B cell (primary cell): ENCODE data around the gene ENG. TPM values are rescaled to one million over a fixed set of nuclear protein-coding genes. Genes with fewer than 3 reads are reported as not detected.

Source experiments
- ATAC-seq: fragments of 200-7000 bp; cut with Tn5 transposase; one replicate; pipeline ENCODE4 v1.10.0; 2021; ENCODE audit warnings: low read depth, mild to moderate bottlenecking, moderate number of reproducible peaks, moderate library complexity
- CTCF ChIA-PET: fragments of 350-600 bp; sonication (Branson Sonifier 250); formaldehyde crosslinking; loops from one replicate; lab custom pipeline; 2021; ENCODE audit warnings: antibody characterized with exemption, inconsistent platforms; lab: Charles Lee
- POLR2A ChIA-PET: fragments of 350-600 bp; sonication (Branson Sonifier 250); formaldehyde crosslinking; loops from one replicate; lab custom pipeline; 2021; ENCODE audit warnings: antibody characterized with exemption; lab: Charles Lee
- DNase-seq: peaks from one replicate; pipeline ENCODE4 v3.0.0; 2013
- H2AFZ ChIP-seq: 2 replicates; pipeline ENCODE4 v1.6.1; 2012; ENCODE audit warnings: mild to moderate bottlenecking, low read depth, low read length; ENCODE audit not compliant: insufficient read depth, poor library complexity, severe bottlenecking
- H3K27ac ChIP-seq, 2 donors: 1 replicate in 1 of 2; 2 replicates in 1 of 2; pipeline ENCODE4 v1.5.1; 2012 to 2013; ENCODE audit warnings: low read length in 2 of 2, mild to moderate bottlenecking in 2 of 2, moderate library complexity in 1 of 2
- H3K27me3 ChIP-seq, 4 experiments: fragments of 200-600 bp in 1 of 4; sonication (generic) in 1 of 4; replicated peaks in 1 of 4; 1 replicate in 2 of 4; 2 replicates in 2 of 4; pipeline versions ENCODE4 v1.6.1 to v1.7.0; 2013 to 2016; ENCODE audit warnings: low read length in 3 of 4, mild to moderate bottlenecking in 2 of 4, mixed read lengths in 1 of 4, moderate library complexity in 1 of 4; ENCODE audit not compliant: insufficient read depth in 4 of 4, control insufficient read depth in 3 of 4; ENCODE audit errors: control extremely low read depth in 1 of 4
- H3K36me3 ChIP-seq, 2 experiments: replicated peaks in 1 of 2; 1 replicate in 1 of 2; 2 replicates in 1 of 2; pipeline versions ENCODE4 v1.6.1 to v1.7.1; 2013; ENCODE audit warnings: low read length in 1 of 2; ENCODE audit not compliant: insufficient read depth in 2 of 2, control insufficient read depth in 1 of 2; ENCODE audit errors: control extremely low read depth in 1 of 2, extremely low read depth in 1 of 2
- H3K4me1 ChIP-seq, 2 donors: fragments of 200-600 bp in 1 of 2; sonication (generic) in 1 of 2; 1 replicate in 1 of 2; 2 replicates in 1 of 2; pipeline versions ENCODE4 v1.5.1 to v1.6.1; 2013 to 2017; ENCODE audit warnings: low read length in 2 of 2; ENCODE audit not compliant: control insufficient read depth in 2 of 2, insufficient read depth in 2 of 2
- H3K4me2 ChIP-seq: replicated peaks from 2 replicates; pipeline ENCODE3; 2012; ENCODE audit warnings: mild to moderate bottlenecking, low read depth, low read length; ENCODE audit not compliant: poor library complexity, severe bottlenecking
- H3K4me3 ChIP-seq, 5 experiments: fragments of 200-600 bp in 1 of 5; sonication (generic) in 1 of 5; 1 replicate in 3 of 5; 2 replicates in 2 of 5; pipeline versions ENCODE4 v1.5.1 to v1.7.0; 2011 to 2016; ENCODE audit warnings: low read length in 4 of 5, mild to moderate bottlenecking in 4 of 5, low read depth in 2 of 5, control low read depth in 1 of 5, moderate library complexity in 1 of 5; ENCODE audit not compliant: insufficient read depth in 1 of 5; ENCODE audit errors: control extremely low read depth in 1 of 5, extremely low read depth in 1 of 5
- H3K79me2 ChIP-seq: fragments of 200-600 bp; sonication (generic); one replicate; pipeline ENCODE4 v1.6.0; 2016; ENCODE audit warnings: low read length; ENCODE audit not compliant: control insufficient read depth, insufficient read depth
- H3K9ac ChIP-seq: fragments of 200-600 bp; sonication (generic); 2 replicates; pipeline ENCODE4 v1.6.1; 2017; ENCODE audit warnings: mild to moderate bottlenecking, low read length, moderate library complexity
- H3K9me3 ChIP-seq, 3 donors: one replicate each; pipeline versions ENCODE4 v1.6.1 to v1.7.1; 2013; ENCODE audit warnings: low read length in 2 of 3; ENCODE audit not compliant: control insufficient read depth in 2 of 3, insufficient read depth in 1 of 3; ENCODE audit errors: control extremely low read depth in 1 of 3
- H4K20me1 ChIP-seq: 2 replicates; pipeline ENCODE4 v1.6.0; 2012; ENCODE audit warnings: mild to moderate bottlenecking, low read length; ENCODE audit not compliant: insufficient read depth, control insufficient read depth, poor library complexity, severe bottlenecking
- H3K27ac Mint-ChIP-seq: one replicate; pipeline ENCODE4 v1.8.0; 2021; ENCODE audit warnings: mixed read lengths
- H3K27me3 Mint-ChIP-seq: one replicate; pipeline ENCODE4 v1.8.0; 2021; ENCODE audit warnings: mixed read lengths
- H3K4me1 Mint-ChIP-seq: one replicate; pipeline ENCODE4 v1.8.0; 2021; ENCODE audit warnings: mixed read lengths
- H3K4me3 Mint-ChIP-seq: one replicate; pipeline ENCODE4 v1.8.0; 2021; ENCODE audit warnings: mixed read lengths
- H3K9me3 Mint-ChIP-seq: one replicate; pipeline ENCODE4 v1.8.0; 2022; ENCODE audit warnings: mixed read lengths; ENCODE audit not compliant: insufficient read depth
- CTCF ChIP-seq: fragments of 200-600 bp; IDR thresholded peaks from one replicate; pipeline ENCODE4 v1.8.0; 2022; ENCODE audit warnings: antibody characterized with exemption, mild to moderate bottlenecking
- EZH2 ChIP-seq: IDR thresholded peaks from 2 replicates; pipeline ENCODE4 v1.6.1; 2012; ENCODE audit warnings: borderline replicate concordance, low read depth, mild to moderate bottlenecking, moderate library complexity, low read length; ENCODE audit not compliant: insufficient read depth, poor library complexity, severe bottlenecking
- WGBS: methylation state at CpG from one replicate; pipeline ENCODE4 v1.1.5; 2013; ENCODE audit warnings: missing lambda C conversion rate; ENCODE audit not compliant: insufficient coverage; 5-methylcytosine and 5-hydroxymethylcytosine counted together
- intact Hi-C: fragments of 100-400 bp; cut with micrococcal nuclease; formaldehyde crosslinking; loops from one replicate; pipeline ENCODE4 v1.10.0; 2022
- polyA plus RNA-seq: library from polyadenylated mRNA; depleted of rRNA; stranded (reverse); fragments of >200 nt; gene quantifications from 2 replicates; pipeline ENCODE4 v1.2.3, GENCODE V29; 2012
- total RNA-seq, 2 donors: library from RNA; stranded (reverse); fragments of 120-200 nt in 1 of 2; gene quantifications; 1 replicate in 1 of 2; 2 replicates in 1 of 2; pipeline versions ENCODE4 v1.2.3 to v1.2.4, GENCODE V29; 2013 to 2022

The ENG gene
- total and polyA plus RNA-seq, 2 donors (not counting 1 experiment from before 2014, with no cell fraction given), result 5.4 to 12.6 TPM

GRCh38 chr9:127867356-127868277 is 13.2 kb upstream of the ENG start:
- ChIA-PET CTCF (interaction anchor here (0.7 to 13.7 kb wide), 6 partner anchors 11 to 278 kb away, joined by 3 to 237 read pairs (median 28); partner anchors contain the start of genes CDK9, ST6GALNAC4 and TOR2A), POLR2A (interaction anchor here (0.7 kb wide), 1 partner anchor 65 kb away, joined by 4 read pairs; the partner anchor contains the start of gene FPGS)
- intact Hi-C loops, result no loop called here
- H3K27ac Mint-ChIP-seq, result peak overlapping the region; percentile 41
- Histone ChIP-seq H3K4me3 (no peak overlapping the region), H3K9me3 (no peaks in the 10 kb centered on the region), H2AFZ (no peak overlapping the region), H3K27me3 (no peaks in the 10 kb centered on the region), H4K20me1 (no peaks in the 10 kb centered on the region), H3K79me2 (no peaks in the 10 kb centered on the region), H3K36me3 (no peaks in the 10 kb centered on the region), H3K27ac (no peak overlapping the region), H3K4me2 (no peak overlapping the region), H3K9ac (no peak overlapping the region), H3K4me1 (peaks cover 25 to 41% of the 10 kb centered on the region in 2 donors)
- H3K9me3 Mint-ChIP-seq, result no peaks in the 10 kb centered on the region
- TF ChIP-seq EZH2 (no peak), CTCF (no peak)
- 94% methylated on average over 25 of the region's 30 CpGs for WGBS
- no peaks in the 10 kb centered on the region for H3K27me3 Mint-ChIP-seq
- no peak for ATAC-seq
- H3K4me1 Mint-ChIP-seq, result peaks cover 32% of the 10 kb centered on the region
- DNase-seq, result peak; percentile 13
- H3K4me3 Mint-ChIP-seq, result no peak overlapping the region
